ENCODE data around the gene ECI2. TPM values are rescaled to one million over a fixed set of nuclear protein-coding genes. Genes with fewer than 3 reads are reported as not detected.

Gene ECI2, protein sequence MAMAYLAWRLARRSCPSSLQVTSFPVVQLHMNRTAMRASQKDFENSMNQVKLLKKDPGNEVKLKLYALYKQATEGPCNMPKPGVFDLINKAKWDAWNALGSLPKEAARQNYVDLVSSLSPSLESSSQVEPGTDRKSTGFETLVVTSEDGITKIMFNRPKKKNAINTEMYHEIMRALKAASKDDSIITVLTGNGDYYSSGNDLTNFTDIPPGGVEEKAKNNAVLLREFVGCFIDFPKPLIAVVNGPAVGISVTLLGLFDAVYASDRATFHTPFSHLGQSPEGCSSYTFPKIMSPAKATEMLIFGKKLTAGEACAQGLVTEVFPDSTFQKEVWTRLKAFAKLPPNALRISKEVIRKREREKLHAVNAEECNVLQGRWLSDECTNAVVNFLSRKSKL
- total RNA-seq: 100 to 1,000 TPM in 3 of 4 donors, 10 to 100 TPM in 1; 77.3 to 118 (median 111) TPM
- polyA plus RNA-seq: 100 to 1,000 TPM in 1 of 3 donors, 10 to 100 TPM in 2; 58.2 to 122 (median 90.4) TPM
- long read RNA-seq, donor 1, transcript ECI2-201 (10 exons, 1,380 nt): minor isoform, 22 of 65 reads
- long read RNA-seq, donor 1, transcript ECI2-202 (10 exons, 1,407 nt): major isoform, 33 of 65 reads
- long read RNA-seq, donor 1, partial matches to known transcripts: 3 of 65 reads
- long read RNA-seq, donor 1, other reads (novel, unspliced or antisense): 6 of 65 reads
- long read RNA-seq, donor 2, transcript ECI2-201 (10 exons, 1,380 nt): minor isoform, 25 of 76 reads
- long read RNA-seq, donor 2, transcript ECI2-202 (10 exons, 1,407 nt): major isoform, 41 of 76 reads
- long read RNA-seq, donor 2, partial matches to known transcripts: 2 of 76 reads
- long read RNA-seq, donor 2, other reads (novel, unspliced or antisense): 8 of 76 reads

- Histone ChIP-seq H3K36me3 (ENCODE audit: insufficient read depth in 1 of 2, low read depth in 1 of 2) (peaks cover 4 to 34% of the 10 kb centered on the region in 2 donors), H3K4me3 (peak within 1 kb of the TSS; percentile 87), H3K4me1 (peaks cover 24% of the 10 kb centered on the region), H3K9me3 (no peaks in the 10 kb centered on the region), H3K27me3 (ENCODE audit: insufficient read depth in 3 of 3, low read length in 2 of 3) (no peaks in the 10 kb centered on the region), H3K27ac (peak within 1 kb of the TSS; percentile 88)
- TF ChIP-seq, protein P1, sequence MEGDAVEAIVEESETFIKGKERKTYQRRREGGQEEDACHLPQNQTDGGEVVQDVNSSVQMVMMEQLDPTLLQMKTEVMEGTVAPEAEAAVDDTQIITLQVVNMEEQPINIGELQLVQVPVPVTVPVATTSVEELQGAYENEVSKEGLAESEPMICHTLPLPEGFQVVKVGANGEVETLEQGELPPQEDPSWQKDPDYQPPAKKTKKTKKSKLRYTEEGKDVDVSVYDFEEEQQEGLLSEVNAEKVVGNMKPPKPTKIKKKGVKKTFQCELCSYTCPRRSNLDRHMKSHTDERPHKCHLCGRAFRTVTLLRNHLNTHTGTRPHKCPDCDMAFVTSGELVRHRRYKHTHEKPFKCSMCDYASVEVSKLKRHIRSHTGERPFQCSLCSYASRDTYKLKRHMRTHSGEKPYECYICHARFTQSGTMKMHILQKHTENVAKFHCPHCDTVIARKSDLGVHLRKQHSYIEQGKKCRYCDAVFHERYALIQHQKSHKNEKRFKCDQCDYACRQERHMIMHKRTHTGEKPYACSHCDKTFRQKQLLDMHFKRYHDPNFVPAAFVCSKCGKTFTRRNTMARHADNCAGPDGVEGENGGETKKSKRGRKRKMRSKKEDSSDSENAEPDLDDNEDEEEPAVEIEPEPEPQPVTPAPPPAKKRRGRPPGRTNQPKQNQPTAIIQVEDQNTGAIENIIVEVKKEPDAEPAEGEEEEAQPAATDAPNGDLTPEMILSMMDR (IDR thresholded peaks at IDR 0.05): no peak
- peak; percentile 70 to 80 (median 72) for ATAC-seq
- DNase-seq: peak; percentile 77 to 88
- intact Hi-C loops (cut with DNase I): loop anchor here in 1 of 2 donors (10.0 kb wide), 1 partner anchor 390 kb away; no protein-coding TSS in a partner anchor
- 1% methylated on average over 57 to 66 of the region's 66 CpGs for WGBS, 3 donors
Measured at GRCh38 chr6:4134841-4135664, at the start of gene ECI2. Gene ECI2 (minus strand): TSS chr6:4135575. CDS start chr6:4135560, 15 bp downstream.

GRCh38 chr6:4180652-4181255 is 45.4 kb upstream of the ECI2 start:
- H3K4me1 ChIP-seq: no peaks in the 10 kb centered on the region
- no peak for DNase-seq
- no peaks in the 10 kb centered on the region for H3K36me3 ChIP-seq (ENCODE audit: insufficient read depth in 1 of 2, low read depth in 1 of 2)
- ATAC-seq: peak; percentile 46 to 90 (median 76)
- no peaks in the 10 kb centered on the region for H3K9me3 ChIP-seq
- no peaks in the 10 kb centered on the region for H3K27me3 ChIP-seq (ENCODE audit: insufficient read depth in 3 of 3, low read length in 2 of 3)
- no peak overlapping the region for H3K27ac ChIP-seq
- TF ChIP-seq, protein P1 (IDR thresholded peaks at IDR 0.05): no peak
- no peak overlapping the region for H3K4me3 ChIP-seq
- 64 to 76% (median 74%) methylated on average over 9 of the region's 9 CpGs for WGBS, 3 donors
- intact Hi-C loops (cut with DNase I): no loop called here

DNA sequence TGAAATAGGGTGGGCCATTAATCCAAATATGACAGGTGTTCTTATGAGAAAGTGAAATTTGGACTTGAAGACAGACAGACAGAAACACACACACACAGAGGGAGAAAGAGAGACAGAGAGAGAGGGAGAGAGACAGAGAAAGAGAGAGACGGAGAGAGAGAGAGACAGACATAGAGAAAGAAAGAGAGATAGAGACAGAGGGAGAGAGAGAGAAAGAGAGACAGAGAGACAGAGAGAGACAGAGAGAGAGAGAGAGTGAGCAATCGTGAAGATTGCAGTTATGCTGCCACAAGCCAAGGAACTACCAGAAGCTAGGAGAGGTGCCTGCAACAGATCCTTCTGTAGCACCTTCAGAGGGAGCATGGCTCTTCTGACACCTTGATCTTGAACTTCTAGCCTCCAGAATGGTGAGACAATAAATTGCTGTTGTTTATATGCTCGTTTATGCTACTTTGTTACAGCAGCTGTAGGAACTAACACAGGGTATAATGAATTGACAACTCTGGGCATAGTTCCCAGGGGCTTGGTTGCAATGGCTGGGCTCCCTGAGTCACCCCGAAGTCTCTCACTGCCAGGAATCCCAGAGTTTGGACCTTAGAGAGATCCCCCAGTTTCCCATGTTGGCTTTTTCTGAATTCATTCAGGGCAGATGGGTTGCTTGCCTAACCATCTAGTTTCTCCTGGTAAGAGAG is 44.7 kb upstream of the ECI2 start:
- H3K36me3 ChIP-seq (ENCODE audit: insufficient read depth in 1 of 2, low read depth in 1 of 2): no peaks in the 10 kb centered on the region
- no peak overlapping the region for H3K27ac ChIP-seq
- H3K4me1 ChIP-seq: no peaks in the 10 kb centered on the region
- intact Hi-C loops (cut with DNase I): no loop called here
- ATAC-seq: no peak
- no peaks in the 10 kb centered on the region for H3K27me3 ChIP-seq (ENCODE audit: insufficient read depth in 3 of 3, low read length in 2 of 3)
- H3K4me3 ChIP-seq: no peak overlapping the region
- TF ChIP-seq, protein P1 (IDR thresholded peaks at IDR 0.05): no peak
- DNase-seq: no peak
- no peaks in the 10 kb centered on the region for H3K9me3 ChIP-seq
- WGBS, 3 donors: 78 to 83% (median 83%) methylated on average over 4 of the region's 4 CpGs
